Neuronal stem cell (in vitro differentiated cells): ENCODE results near the gene DBF4B.
"Not testable (repeated sequence)": the region's sequence is repeated elsewhere in the genome, so short reads cannot be mapped to it uniquely, and the experiment has no call there.

Source experiments
- DNase-seq: peaks from one replicate; pipeline ENCODE4 v3.0.0-alpha.2; 2013; ENCODE audit warnings: low spot score
- H2AFZ ChIP-seq: one replicate; pipeline ENCODE4 v1.6.1; 2013; ENCODE audit warnings: mild to moderate bottlenecking, low read length, inconsistent platforms
- H2AK5ac ChIP-seq: 2 replicates; pipeline ENCODE4 v1.6.1; 2013; ENCODE audit warnings: low read depth, mild to moderate bottlenecking, inconsistent platforms, low read length, moderate library complexity, mixed read lengths
- H2BK120ac ChIP-seq: 2 replicates; pipeline ENCODE4 v1.6.1; 2013; ENCODE audit warnings: low read depth, mild to moderate bottlenecking, inconsistent platforms, low read length, moderate library complexity, mixed read lengths
- H2BK12ac ChIP-seq: one replicate; pipeline ENCODE4 v1.6.1; 2013; ENCODE audit warnings: low read length, inconsistent platforms
- H2BK15ac ChIP-seq: 2 replicates; pipeline ENCODE4 v1.6.1; 2013; ENCODE audit warnings: mild to moderate bottlenecking, low read length, inconsistent platforms, mixed read lengths
- H2BK5ac ChIP-seq: one replicate; pipeline ENCODE4 v1.6.1; 2013; ENCODE audit warnings: inconsistent platforms, mild to moderate bottlenecking, low read length, moderate library complexity
- H3K14ac ChIP-seq: one replicate; pipeline ENCODE4 v1.6.1; 2013; ENCODE audit warnings: low read length, inconsistent platforms
- H3K18ac ChIP-seq: 2 replicates; pipeline ENCODE4 v1.6.1; 2013; ENCODE audit warnings: low read length, inconsistent platforms
- H3K23ac ChIP-seq: 2 replicates; pipeline ENCODE4 v1.6.1; 2013; ENCODE audit warnings: low read depth, mild to moderate bottlenecking, mixed read lengths, low read length, inconsistent platforms; ENCODE audit not compliant: poor library complexity
- H3K27ac ChIP-seq: replicated peaks from 3 replicates; pipeline ENCODE4 v1.5.1; 2013; ENCODE audit warnings: low read length, inconsistent platforms
- H3K27me3 ChIP-seq, 3 experiments: 2 replicates each; pipeline ENCODE4 v1.6.1; 2013; ENCODE audit warnings: low read length in 3 of 3, mild to moderate bottlenecking in 2 of 3, inconsistent platforms in 1 of 3, low read depth in 1 of 3, mixed read lengths in 1 of 3, moderate library complexity in 1 of 3; ENCODE audit not compliant: control insufficient read depth in 3 of 3, insufficient read depth in 3 of 3
- H3K36me3 ChIP-seq, 2 donors: replicated peaks in 1 of 2; 2 replicates each; pipeline ENCODE4 v1.6.1; 2013; ENCODE audit warnings: low read length in 2 of 2; ENCODE audit not compliant: control insufficient read depth in 2 of 2, insufficient read depth in 2 of 2
- H3K4ac ChIP-seq: 2 replicates; pipeline ENCODE4 v1.6.1; 2013; ENCODE audit warnings: inconsistent platforms, mild to moderate bottlenecking, low read length, moderate library complexity
- H3K4me1 ChIP-seq, 2 donors: 1 replicate in 1 of 2; 2 replicates in 1 of 2; pipeline ENCODE4 v1.6.1; 2013; ENCODE audit warnings: low read length in 2 of 2, low read depth in 1 of 2; ENCODE audit not compliant: control insufficient read depth in 2 of 2, insufficient read depth in 1 of 2
- H3K4me2 ChIP-seq: one replicate; pipeline ENCODE4 v1.6.1; 2013; ENCODE audit warnings: mild to moderate bottlenecking, low read length, inconsistent platforms; ENCODE audit not compliant: insufficient read depth, poor library complexity, severe bottlenecking
- H3K4me3 ChIP-seq, 2 donors: 2 replicates each; pipeline ENCODE4 v1.5.1; 2013; ENCODE audit warnings: low read length in 2 of 2, mild to moderate bottlenecking in 2 of 2, inconsistent platforms in 1 of 2, moderate library complexity in 1 of 2
- H3K79me1 ChIP-seq: one replicate; pipeline ENCODE4 v1.6.1; 2013; ENCODE audit warnings: low read depth, mild to moderate bottlenecking, inconsistent platforms, low read length, moderate library complexity
- H3K9ac ChIP-seq: one replicate; pipeline ENCODE4 v1.6.1; 2013; ENCODE audit warnings: mild to moderate bottlenecking, low read depth, low read length, inconsistent platforms; ENCODE audit not compliant: poor library complexity
- H3K9me3 ChIP-seq, 2 donors: replicated peaks in 1 of 2; 2 replicates each; pipeline versions ENCODE3 to v1.6.1; 2013; ENCODE audit warnings: low read length in 2 of 2, mild to moderate bottlenecking in 2 of 2, inconsistent platforms in 1 of 2, low read depth in 1 of 2, mixed read lengths in 1 of 2, moderate library complexity in 1 of 2; ENCODE audit not compliant: control insufficient read depth in 2 of 2, insufficient read depth in 1 of 2
- H4K8ac ChIP-seq: one replicate; pipeline ENCODE4 v1.6.1; 2013; ENCODE audit warnings: low read depth, mild to moderate bottlenecking, inconsistent platforms, low read length, moderate library complexity
- H4K91ac ChIP-seq: one replicate; pipeline ENCODE4 v1.6.1; 2013; ENCODE audit warnings: low read length, low read depth, mild to moderate bottlenecking, inconsistent platforms; ENCODE audit not compliant: poor library complexity
- WGBS, 2 donors: extraction: QIAGEN DNeasy Blood & Tissue Kit; methylation state at CpG; one replicate each; pipeline ENCODE4 v1.1.7; 2013; ENCODE audit warnings: missing lambda C conversion rate in 2 of 2, mixed read lengths in 1 of 2; ENCODE audit not compliant: insufficient read length in 2 of 2, insufficient replicate concordance in 1 of 2; ENCODE audit errors: extremely low coverage in 2 of 2; 5-methylcytosine and 5-hydroxymethylcytosine counted together

The DBF4B gene

GRCh38 chr17:44677136-44677535 lies 31.3 kb upstream of the DBF4B start:
- Histone ChIP-seq H3K14ac (no peak overlapping the region), H2AFZ (no peak overlapping the region), H3K4me2 (no peak overlapping the region), H3K9me3 (no peaks in the 10 kb centered on the region), H3K23ac (no peak overlapping the region), H3K4ac (no peak overlapping the region), H3K36me3 (peaks cover 8 to 50% of the 10 kb centered on the region in 2 donors), H2BK12ac (no peak overlapping the region), H2AK5ac (no peak overlapping the region), H3K27ac (no peak overlapping the region), H3K4me3 (no peak overlapping the region), H3K9ac (no peak overlapping the region), H3K18ac (no peak overlapping the region), H4K91ac (no peak overlapping the region), H2BK120ac (no peak overlapping the region), H3K79me1 (peaks cover 2% of the 10 kb centered on the region), H2BK5ac (no peak overlapping the region), H3K4me1 (no peaks in the 10 kb centered on the region), H3K27me3 (no peaks in the 10 kb centered on the region), H2BK15ac (no peak overlapping the region), H4K8ac (no peak overlapping the region)
- no peak for DNase-seq
- no CpG with 5 or more reads among the region's 2 CpGs for WGBS, 2 donors

- not testable (repeated sequence) for H3K23ac ChIP-seq, H3K4me3 ChIP-seq, H4K8ac ChIP-seq, H4K91ac ChIP-seq, H2AK5ac ChIP-seq, H2AFZ ChIP-seq, H3K4ac ChIP-seq, H2BK120ac ChIP-seq, H2BK15ac ChIP-seq, H3K27ac ChIP-seq, H3K18ac ChIP-seq, DNase-seq, H3K79me1 ChIP-seq, H3K4me2 ChIP-seq, H2BK5ac ChIP-seq, H3K4me1 ChIP-seq, H3K27me3 ChIP-seq, H3K9ac ChIP-seq, H3K14ac ChIP-seq, H2BK12ac ChIP-seq, H3K9me3 ChIP-seq
- peaks cover 10 to 81% of the 10 kb centered on the region in 2 donors for H3K36me3 ChIP-seq
- no CpG with 5 or more reads among the region's 4 CpGs for WGBS, 2 donors
These were observed 25.2 kb upstream of the DBF4B start for GRCh38 chr17:44683303-44683702.

GRCh38 chr17:44687756-44688155 lies 20.7 kb upstream of the DBF4B start:
- Histone ChIP-seq H2AFZ (no peak overlapping the region), H3K9ac (no peak overlapping the region), H3K4me2 (no peak overlapping the region), H3K9me3 (no peaks in the 10 kb centered on the region), H4K91ac (no peak overlapping the region), H2BK120ac (no peak overlapping the region), H3K27me3 (no peaks in the 10 kb centered on the region), H2BK15ac (no peak overlapping the region), H3K36me3 (peaks cover 2 to 42% of the 10 kb centered on the region in 2 donors), H3K4me3 (no peak overlapping the region), H3K23ac (no peak overlapping the region), H3K79me1 (peaks cover 4% of the 10 kb centered on the region), H3K18ac (no peak overlapping the region), H3K4me1 (peaks cover 2% of the 10 kb centered on the region in 2 donors), H3K27ac (no peak overlapping the region), H2AK5ac (no peak overlapping the region), H4K8ac (no peak overlapping the region), H3K14ac (no peak overlapping the region), H3K4ac (no peak overlapping the region), H2BK5ac (no peak overlapping the region), H2BK12ac (no peak overlapping the region)
- no CpG with 5 or more reads among the region's 1 CpG for WGBS, 2 donors
- DNase-seq, result no peak

GRCh38 chr17:44688200-44688599 lies 20.3 kb upstream of the DBF4B start:
- Histone ChIP-seq H3K4me1 (peaks cover 2% of the 10 kb centered on the region in 2 donors), H3K9ac (no peak overlapping the region), H3K4me3 (peak overlapping the region in 1 of 2 donors; percentile 95), H2BK12ac (no peak overlapping the region), H3K9me3 (no peaks in the 10 kb centered on the region), H3K18ac (no peak overlapping the region), H3K79me1 (peaks cover 4% of the 10 kb centered on the region), H2AFZ (no peak overlapping the region), H2BK5ac (no peak overlapping the region), H3K27ac (no peak overlapping the region), H3K14ac (no peak overlapping the region), H2AK5ac (no peak overlapping the region), H3K4ac (no peak overlapping the region), H2BK15ac (no peak overlapping the region), H3K36me3 (peaks cover 2 to 37% of the 10 kb centered on the region in 2 donors), H3K27me3 (no peaks in the 10 kb centered on the region), H3K4me2 (no peak overlapping the region), H4K91ac (no peak overlapping the region), H3K23ac (no peak overlapping the region), H2BK120ac (no peak overlapping the region), H4K8ac (no peak overlapping the region)
- DNase-seq, result no peak
- WGBS, 2 donors, result no CpG with 5 or more reads among the region's 2 CpGs
